ENCODE measurements around the gene GGACT.
A peak's percentile ranks its signal among the peaks of the same experiment; 100 is the strongest.

DNA sequence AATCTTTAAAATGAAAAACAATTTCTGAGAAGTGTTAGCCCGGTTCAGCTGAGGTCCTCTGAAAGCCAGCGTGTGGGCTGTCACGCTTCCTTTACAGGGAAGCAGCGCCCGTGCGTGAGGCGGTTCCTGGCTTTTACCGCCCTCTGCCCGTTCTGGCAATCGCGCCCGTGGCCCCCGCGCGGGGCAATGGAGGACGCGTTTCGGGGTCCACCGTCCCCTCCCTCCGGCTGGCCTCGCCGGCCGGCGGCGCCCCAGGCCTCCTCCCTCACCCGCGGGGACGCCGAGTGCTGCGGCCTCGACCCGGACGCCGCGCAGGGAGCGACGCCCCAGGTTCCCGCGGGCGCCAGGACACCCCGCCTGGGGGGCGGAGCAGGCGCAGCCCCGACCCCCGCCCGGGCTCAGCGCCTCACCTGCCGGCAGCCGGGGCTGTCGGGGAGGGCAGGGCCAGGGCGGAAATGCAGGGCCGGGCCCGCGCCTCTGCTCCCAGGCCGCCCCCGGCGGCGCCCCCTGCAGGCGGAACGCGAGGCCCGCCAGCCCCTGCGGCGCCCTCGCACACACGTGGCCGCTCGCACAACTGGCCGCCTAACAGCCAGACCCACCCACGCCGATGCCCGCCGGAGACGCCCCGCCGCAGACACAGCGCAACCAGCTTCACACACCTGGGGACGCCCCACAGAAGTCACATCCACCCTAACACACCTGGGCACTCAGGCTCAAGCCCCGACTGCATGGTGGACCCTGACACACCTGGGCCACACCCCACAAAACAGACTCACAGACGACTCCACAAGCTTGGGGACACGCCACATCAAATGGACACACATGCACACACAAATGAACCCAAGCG is at the start of gene GGACT:
- TF ChIP-seq CTCF (IDR thresholded peaks at IDR 0.05) = peak; percentile 94
- TF ChIP-seq ZFX (IDR thresholded peaks at IDR 0.05; ENCODE audit: borderline replicate concordance) = no peak

Measured in 22Rv1 (cell line).